Activated naive CD4-positive, alpha-beta T cell (primary cell): ENCODE measurements around the gene EMC9.

Source experiments
- DNase-seq, 4 experiments: peaks; one replicate each; lab custom pipeline; 2025; lab: John Stamatoyannopoulos, UW

The EMC9 gene

DNA sequence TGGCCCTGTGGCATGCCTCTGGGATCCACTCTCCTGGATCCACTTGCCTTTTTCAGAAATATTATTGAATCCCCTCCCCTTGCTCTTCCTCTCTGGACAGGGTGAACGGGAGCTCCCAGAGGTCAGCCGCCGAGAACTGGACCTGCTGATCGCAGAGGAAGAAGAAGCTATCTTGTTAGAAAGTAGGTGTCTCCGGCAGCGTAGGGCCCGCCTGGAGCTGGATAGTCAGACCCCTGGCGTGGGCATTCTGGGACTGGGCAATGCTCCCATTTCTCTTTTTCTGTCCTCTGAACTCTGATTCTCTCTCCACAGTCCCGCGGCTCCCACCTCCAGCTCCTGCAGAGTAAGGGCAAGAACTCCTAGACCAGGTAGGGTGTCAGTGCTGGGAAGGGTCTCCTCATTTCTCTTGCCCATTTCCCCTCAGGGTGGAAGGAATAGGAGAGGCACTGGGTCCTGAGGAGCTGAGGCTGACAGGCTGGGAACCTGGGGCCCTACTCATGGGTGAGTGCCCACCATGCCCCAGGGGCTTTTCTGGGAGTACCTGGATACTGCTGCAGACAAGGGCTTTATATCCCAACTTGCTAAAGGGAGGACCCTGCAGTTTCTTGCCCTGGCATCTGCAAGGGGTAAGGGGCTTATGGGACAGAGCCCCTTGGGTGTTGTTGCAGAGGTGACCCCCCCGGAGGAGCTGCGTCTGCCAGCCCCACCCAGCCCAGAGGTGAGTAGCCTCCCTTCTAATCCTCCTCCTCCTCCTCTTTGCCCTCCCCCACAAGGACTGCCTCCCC is 35.8 kb upstream of the EMC9 start:
- no peak for DNase-seq

- DNase-seq, result no peak
Measured at GRCh38 chr14:24176599-24176998, 35.2 kb upstream of the EMC9 start.

GRCh38 chr14:24172871-24173281 is 31.5 kb upstream of the EMC9 start:
- DNase-seq, result no peak

- no peak for DNase-seq
Measured at GRCh38 chr14:24172261-24172860, 31.0 kb upstream of the EMC9 start.

DNA sequence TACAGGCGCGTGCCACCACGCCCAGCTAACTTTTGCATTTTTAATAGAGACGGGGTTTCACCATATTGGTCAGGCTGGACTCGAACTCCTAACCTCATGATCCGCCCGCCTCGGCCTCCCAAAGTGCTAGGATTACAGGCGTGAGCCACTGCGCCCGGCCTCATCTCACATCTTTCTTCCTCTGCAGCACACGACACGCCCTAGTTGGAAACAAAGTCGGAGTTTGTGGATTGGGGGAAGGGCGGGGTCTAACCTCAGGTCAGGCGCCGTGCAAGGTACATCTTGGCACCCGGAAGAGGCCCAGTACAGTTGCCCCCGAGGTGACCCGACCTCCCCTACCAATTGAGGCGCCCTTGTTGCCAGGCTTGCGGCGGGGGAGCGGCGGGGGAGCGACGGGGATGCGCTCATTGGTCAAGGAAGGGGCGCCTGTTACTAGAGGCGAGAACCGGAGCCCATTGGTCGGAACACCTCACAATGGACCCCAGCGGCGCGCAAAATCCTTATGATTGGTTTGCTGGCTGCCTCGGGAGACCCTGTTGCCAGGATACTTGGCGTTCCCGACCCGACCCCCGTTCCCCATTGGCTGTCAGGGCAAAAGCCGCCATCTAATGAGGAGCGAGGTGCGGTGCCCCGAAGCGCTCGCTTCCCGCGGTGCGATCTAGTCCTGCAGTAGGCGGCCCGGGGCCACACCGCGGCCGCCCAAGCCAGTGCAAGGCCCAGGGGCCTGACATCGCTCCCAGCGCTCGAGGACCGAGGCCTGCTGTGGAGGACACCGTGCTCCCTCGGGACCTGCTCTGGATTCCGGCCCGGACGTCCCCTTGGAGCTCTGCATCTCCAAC is 30.2 kb upstream of the EMC9 start, which contains the start of gene REC8:
TSS of gene REC8 (plus strand) at position 659 of the 839 bp plus-strand sequence. CDS start 473 bp downstream, outside the sequence.
- peak in 3 of 4 experiments; percentile 27 to 65 (median 60) for DNase-seq

DNA sequence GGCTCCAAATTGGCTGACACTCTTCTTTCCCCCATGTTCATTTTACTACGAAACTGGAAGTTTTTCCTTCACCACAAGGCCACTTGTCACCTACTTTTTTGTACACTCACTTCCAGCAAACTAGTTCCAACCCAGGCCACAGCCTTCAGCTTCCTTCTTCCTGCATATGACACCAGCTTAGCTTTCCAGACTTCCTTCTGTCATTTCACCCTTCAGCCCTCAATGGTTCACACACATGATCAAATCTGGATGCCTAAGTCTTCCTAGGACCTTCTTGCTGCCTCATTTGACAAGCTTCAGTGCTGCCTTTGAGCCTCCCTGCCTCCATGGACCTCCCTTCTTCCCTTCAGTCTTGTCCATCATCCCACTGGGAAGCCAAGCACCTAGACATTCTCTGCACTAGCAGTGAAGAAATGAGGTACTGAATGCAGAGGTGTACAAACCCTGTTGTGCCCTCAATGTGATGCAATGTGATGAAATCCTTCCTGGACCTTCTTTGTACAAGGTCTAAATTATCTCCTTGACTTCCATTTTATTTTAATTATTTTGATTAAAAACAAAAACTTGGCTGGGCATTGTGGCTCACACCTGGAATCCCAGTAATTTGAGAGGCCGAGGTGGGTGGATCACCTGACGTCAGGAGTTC is 26.2 kb upstream of the EMC9 start:
- no peak for DNase-seq

- DNase-seq, result no peak
Measured at GRCh38 chr14:24165785-24166184, 24.4 kb upstream of the EMC9 start.

GRCh38 chr14:24164518-24164991 is 23.2 kb upstream of the EMC9 start:
- no peak for DNase-seq

- no peak for DNase-seq
Measured at GRCh38 chr14:24162093-24162492, 20.7 kb upstream of the EMC9 start.

DNA sequence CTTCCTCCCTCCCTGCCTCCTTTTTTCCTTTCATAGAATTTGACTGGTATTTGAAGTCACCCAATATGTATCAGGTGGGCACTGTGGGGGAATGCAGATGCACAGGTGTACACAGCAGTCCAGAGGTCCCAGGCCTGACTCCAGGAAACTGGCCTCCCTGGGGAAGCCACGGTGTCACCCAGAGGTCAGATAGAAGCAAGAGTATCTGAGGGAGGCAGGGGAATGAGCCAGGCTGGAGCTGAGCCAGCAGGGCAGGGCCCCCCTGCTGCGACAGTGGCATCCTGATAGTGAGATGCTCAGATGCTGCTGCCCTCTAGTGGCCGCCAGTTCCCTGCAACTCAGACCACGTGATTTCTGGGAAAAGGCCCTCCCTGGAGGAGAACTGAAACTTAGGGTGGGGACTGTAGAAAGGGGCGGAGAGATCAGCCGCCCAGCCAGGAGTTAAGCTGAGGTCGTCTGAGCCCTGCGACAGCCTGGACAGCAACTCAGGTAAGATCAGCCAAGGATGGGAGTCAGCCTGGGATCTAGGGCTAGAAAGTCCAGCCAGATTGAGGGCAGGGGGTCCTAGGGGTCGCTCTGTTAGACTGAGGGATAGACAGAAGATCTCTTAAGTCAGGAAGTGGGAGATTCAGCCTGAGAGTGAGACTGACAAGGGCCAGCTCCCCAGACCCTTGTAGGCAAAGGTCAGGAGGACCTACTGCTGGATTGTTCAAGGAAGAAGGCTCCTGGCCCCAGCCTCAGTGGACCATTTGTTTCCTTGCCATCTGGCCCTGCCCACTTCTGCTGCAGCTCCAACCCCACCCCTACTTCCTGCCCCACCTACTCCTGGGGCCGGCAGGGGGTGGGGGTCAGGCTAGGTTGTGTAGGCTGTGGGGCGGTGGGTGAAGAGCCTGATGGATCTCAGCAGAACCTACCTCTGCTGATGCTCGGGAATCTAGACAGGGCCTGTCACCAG is 19.7 kb upstream of the EMC9 start, which contains the start of gene IRF9:
TSS of gene IRF9 (plus strand) at position 416 of the 955 bp plus-strand sequence. CDS start 880 bp downstream, outside the sequence.
- DNase-seq, result peak; percentile 96 to 98 (median 97)

GRCh38 chr14:24160499-24160849 is 19.1 kb upstream of the EMC9 start:
- DNase-seq, result no peak

GRCh38 chr14:24159777-24160498 is 18.5 kb upstream of the EMC9 start:
- no peak for DNase-seq

- DNase-seq, result no peak
Measured at GRCh38 chr14:24157331-24157730, 15.9 kb upstream of the EMC9 start.

DNA sequence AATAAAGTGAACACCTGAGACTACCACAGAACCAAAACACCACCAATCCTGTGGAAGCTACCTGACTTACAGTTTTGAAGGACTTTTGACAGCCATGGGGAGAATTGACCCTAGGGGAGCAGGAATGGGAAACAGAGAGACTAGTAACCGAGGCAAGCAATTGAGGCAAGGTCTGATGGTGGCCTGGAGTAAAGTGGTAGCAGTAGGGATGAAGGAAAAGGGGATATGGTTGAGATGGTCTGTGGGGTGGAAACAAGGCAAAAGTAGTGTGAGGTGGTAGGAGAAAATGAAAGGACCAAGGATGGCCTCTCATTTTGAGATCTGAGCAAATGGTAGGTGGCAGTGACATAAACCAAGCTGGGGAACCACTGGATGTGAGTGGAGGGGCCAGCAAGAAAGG is 15.4 kb upstream of the EMC9 start:
- no peak for DNase-seq

GRCh38 chr14:24155100-24155499 is 13.7 kb upstream of the EMC9 start:
- DNase-seq, result no peak

GRCh38 chr14:24151404-24152080 is 10.2 kb upstream of the EMC9 start:
- no peak for DNase-seq

DNA sequence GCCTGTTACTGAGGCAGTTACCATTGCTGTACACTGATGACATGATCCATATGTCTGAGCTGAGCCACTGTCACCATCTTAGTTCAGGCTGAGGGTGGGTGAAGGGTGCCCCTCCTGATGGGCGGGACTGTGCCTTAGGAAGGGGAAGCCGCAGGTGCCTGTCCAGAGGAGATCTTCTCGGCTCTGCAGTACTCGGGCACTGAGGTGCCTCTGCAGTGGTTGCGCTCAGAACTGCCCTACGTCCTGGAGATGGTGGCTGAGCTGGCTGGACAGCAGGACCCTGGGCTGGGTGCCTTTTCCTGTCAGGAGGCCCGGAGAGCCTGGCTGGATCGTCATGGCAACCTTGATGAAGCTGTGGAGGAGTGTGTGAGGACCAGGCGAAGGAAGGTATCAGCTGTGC is 9.6 kb upstream of the EMC9 start:
- no peak for DNase-seq

GRCh38 chr14:24150567-24150966 is 9.2 kb upstream of the EMC9 start:
- DNase-seq, result no peak

GRCh38 chr14:24150061-24150460 is 8.7 kb upstream of the EMC9 start:
- DNase-seq, result no peak
